Cardiac fibroblast (primary cell): Measurements from ENCODE around the gene ITGA11.

Experiments used
- DNase-seq, 2 donors: peaks; one replicate each; pipeline versions ENCODE4 v3.0.0 to v3.0.0-alpha.2; 2010; ENCODE audit warnings: low read depth in 2 of 2
- H3K4me3 ChIP-seq, 2 donors: replicated peaks in 1 of 2; 1 replicate in 1 of 2; 2 replicates in 1 of 2; pipeline ENCODE4 v1.5.1; 2011; ENCODE audit warnings: low read depth in 2 of 2, low read length in 2 of 2, mild to moderate bottlenecking in 2 of 2, moderate library complexity in 1 of 2
- TF ChIP-seq, protein P1 (sequence below): IDR thresholded peaks from one replicate; pipeline ENCODE4 v1.5.1; 2011; ENCODE audit warnings: low read depth, mild to moderate bottlenecking, low read length, inconsistent platforms

ITGA11 gene, protein sequence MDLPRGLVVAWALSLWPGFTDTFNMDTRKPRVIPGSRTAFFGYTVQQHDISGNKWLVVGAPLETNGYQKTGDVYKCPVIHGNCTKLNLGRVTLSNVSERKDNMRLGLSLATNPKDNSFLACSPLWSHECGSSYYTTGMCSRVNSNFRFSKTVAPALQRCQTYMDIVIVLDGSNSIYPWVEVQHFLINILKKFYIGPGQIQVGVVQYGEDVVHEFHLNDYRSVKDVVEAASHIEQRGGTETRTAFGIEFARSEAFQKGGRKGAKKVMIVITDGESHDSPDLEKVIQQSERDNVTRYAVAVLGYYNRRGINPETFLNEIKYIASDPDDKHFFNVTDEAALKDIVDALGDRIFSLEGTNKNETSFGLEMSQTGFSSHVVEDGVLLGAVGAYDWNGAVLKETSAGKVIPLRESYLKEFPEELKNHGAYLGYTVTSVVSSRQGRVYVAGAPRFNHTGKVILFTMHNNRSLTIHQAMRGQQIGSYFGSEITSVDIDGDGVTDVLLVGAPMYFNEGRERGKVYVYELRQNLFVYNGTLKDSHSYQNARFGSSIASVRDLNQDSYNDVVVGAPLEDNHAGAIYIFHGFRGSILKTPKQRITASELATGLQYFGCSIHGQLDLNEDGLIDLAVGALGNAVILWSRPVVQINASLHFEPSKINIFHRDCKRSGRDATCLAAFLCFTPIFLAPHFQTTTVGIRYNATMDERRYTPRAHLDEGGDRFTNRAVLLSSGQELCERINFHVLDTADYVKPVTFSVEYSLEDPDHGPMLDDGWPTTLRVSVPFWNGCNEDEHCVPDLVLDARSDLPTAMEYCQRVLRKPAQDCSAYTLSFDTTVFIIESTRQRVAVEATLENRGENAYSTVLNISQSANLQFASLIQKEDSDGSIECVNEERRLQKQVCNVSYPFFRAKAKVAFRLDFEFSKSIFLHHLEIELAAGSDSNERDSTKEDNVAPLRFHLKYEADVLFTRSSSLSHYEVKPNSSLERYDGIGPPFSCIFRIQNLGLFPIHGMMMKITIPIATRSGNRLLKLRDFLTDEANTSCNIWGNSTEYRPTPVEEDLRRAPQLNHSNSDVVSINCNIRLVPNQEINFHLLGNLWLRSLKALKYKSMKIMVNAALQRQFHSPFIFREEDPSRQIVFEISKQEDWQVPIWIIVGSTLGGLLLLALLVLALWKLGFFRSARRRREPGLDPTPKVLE

DNA sequence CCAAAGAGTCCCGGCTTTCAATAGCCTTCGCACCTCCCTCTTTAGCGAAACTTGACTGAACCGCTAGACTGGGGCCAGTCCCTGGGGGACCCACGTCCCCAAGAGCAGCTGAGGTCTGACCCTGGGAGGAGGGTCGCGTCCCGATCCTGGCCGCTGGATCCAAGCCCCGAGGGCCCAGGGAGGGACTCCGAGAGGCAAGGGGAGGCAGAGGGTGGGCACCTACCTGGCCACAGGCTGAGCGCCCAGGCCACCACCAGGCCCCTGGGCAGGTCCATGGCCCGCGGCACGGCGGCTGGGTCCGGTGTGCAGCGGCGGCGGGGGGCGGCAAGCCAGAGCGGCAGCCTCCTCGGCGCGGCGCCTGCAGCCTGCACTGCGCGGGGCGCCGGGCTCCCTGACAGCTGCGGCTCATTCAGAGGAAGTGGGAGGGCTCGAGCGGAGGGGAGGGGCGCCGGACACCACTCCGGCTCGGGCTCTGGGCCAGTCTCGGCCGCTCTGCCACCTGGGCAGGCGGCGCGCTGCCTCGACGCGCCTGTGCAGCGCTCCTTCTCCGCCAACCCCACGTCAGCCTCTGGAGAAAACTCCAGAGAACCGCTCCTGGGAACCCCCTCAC, at the start of gene ITGA11:
ITGA11 (minus strand) TSS at position 372 of the 610 bp plus-strand sequence; CDS start at position 275, 97 bp downstream.
- peak; percentile 56 to 69 for DNase-seq
- H3K4me3 ChIP-seq, result peak within 1 kb of the TSS; percentile 72 to 76
- TF ChIP-seq, protein P1, sequence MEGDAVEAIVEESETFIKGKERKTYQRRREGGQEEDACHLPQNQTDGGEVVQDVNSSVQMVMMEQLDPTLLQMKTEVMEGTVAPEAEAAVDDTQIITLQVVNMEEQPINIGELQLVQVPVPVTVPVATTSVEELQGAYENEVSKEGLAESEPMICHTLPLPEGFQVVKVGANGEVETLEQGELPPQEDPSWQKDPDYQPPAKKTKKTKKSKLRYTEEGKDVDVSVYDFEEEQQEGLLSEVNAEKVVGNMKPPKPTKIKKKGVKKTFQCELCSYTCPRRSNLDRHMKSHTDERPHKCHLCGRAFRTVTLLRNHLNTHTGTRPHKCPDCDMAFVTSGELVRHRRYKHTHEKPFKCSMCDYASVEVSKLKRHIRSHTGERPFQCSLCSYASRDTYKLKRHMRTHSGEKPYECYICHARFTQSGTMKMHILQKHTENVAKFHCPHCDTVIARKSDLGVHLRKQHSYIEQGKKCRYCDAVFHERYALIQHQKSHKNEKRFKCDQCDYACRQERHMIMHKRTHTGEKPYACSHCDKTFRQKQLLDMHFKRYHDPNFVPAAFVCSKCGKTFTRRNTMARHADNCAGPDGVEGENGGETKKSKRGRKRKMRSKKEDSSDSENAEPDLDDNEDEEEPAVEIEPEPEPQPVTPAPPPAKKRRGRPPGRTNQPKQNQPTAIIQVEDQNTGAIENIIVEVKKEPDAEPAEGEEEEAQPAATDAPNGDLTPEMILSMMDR, result no peak

DNA sequence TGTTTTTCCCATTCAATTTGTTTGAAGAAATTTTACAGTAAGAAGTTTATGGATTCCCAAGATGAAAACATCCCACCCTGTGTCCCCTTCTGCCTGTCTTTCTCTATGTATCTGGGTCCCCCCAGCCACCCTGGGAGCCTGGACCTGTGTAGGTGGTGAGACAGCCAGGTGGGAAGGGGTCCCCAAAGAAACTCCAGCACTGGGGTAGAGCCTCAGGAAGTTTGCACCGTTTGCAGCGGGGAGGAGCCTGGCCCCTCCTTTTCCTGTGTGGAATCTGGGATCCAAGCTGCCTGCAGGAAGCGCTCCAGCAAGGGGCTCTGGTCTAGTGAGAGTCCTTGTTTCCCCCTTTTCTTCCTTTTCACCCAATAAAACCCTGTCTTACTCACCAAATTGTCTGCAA, 49.4 kb upstream of the ITGA11 start:
- no peak overlapping the region for H3K4me3 ChIP-seq
- TF ChIP-seq, protein P1, result no peak
- no peak for DNase-seq

DNA sequence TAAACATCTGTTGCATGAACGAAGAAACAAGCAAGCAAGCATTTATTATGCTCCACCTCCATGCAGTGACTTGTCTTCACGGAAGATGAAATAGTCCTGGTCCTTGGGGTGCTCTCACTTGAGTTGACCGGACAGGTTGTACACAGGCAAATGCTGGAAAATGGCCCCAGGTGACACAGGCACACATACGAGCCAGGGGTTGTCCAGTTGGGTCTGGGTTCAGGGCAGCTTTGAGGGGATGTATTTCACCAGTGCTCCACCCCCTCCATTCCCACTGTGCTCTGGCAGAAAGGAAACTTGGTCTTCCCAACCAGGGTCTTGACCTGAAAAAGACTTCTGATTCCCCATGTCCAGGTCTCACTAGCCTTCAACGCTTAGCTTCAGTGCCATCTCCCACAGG, 48.3 kb upstream of the ITGA11 start:
- TF ChIP-seq, protein P1, result no peak
- DNase-seq, result no peak

DNA sequence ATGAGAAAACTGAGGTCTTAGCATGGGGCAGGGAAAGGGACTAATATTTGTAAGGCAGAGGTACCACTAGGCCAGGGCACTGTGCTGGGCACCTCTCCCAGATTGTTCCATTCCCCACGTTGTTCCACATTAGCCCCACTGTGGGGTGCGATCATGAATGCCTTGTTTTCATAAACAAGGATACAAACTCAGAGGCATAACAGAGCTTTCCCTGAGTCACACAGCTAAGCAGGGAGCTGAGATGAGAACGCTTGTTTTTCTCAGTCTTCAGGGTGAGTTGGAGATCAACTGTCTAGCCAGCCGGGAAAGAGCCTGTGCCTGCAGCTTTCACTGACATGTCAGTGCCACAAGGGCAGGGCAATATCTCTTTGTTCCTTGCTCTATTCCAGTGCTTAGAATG, 47.9 kb upstream of the ITGA11 start:
- no peak for DNase-seq
- TF ChIP-seq, protein P1, result no peak
- no peak overlapping the region for H3K4me3 ChIP-seq

More for the DNA sequence above, 48.3 kb upstream of the ITGA11 start:
- no peak overlapping the region for H3K4me3 ChIP-seq

DNA sequence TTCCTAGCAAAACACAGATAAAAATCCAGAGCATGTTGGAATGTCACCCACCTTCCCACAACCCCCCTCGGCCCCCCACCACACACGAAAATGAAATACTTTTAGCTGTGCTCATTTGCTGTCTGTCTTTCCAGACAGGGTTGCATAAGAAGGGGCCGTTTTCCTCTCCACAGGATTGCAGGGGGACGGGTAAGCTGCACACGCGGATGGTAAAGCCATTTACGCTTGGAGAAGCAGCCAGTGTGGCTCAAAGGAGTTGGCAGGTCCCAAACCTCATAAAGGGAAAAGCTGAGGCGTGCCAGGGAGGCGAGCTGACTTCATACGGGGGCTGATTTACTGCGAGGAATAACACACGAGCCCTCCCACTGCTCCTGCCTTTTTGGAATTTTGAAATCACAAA, 47.4 kb upstream of the ITGA11 start:
- peak; percentile 43 to 83 for DNase-seq
- TF ChIP-seq, protein P1, result no peak
- H3K4me3 ChIP-seq, result no peak overlapping the region

DNA sequence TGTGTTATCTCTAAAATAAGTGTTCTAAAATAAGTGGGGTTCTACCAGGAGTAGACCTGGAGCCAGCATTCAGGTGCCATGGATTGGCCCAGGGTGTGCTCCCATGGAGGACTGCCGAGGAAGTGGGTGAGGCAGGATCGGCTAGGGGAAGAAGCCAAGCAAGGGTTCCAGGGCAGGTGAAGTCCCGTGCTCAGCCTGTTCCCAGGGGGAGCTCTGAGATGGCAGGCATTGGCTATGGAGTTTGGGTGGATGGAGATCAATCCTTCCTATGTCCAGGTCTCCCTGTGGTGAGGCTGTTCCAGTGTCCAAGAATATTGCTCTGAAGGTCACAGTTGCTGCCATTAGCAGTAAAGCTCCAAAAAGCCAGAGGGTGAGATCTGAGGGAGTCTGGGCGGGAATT, 46.9 kb upstream of the ITGA11 start:
- no peak for DNase-seq
- H3K4me3 ChIP-seq, result no peak overlapping the region
- TF ChIP-seq, protein P1, result no peak
